HUES64 (cell line): ENCODE data around the gene MPL.

Source experiments
- H3K27ac ChIP-seq: 2 replicates; pipeline ENCODE4 v1.7.0; 2013; ENCODE audit warnings: low read depth, low read length, inconsistent platforms
- H3K27me3 ChIP-seq: 2 replicates; pipeline ENCODE4 v1.6.1; 2013; ENCODE audit warnings: mild to moderate bottlenecking, low read length; ENCODE audit not compliant: insufficient read depth
- H3K36me3 ChIP-seq: 2 replicates; pipeline ENCODE4 v1.6.1; 2013; ENCODE audit warnings: mild to moderate bottlenecking, low read length; ENCODE audit not compliant: insufficient read depth
- H3K4me1 ChIP-seq: 2 replicates; pipeline ENCODE4 v1.6.1; 2013; ENCODE audit warnings: mild to moderate bottlenecking, low read length, moderate library complexity; ENCODE audit not compliant: insufficient read depth
- H3K4me3 ChIP-seq: 2 replicates; pipeline ENCODE4 v1.5.1; 2013; ENCODE audit warnings: mild to moderate bottlenecking, low read length, moderate library complexity
- H3K9ac ChIP-seq: 2 replicates; pipeline ENCODE4 v1.6.1; 2013; ENCODE audit warnings: mild to moderate bottlenecking, low read depth, low read length
- H3K9me3 ChIP-seq: 2 replicates; pipeline ENCODE4 v1.6.1; 2013; ENCODE audit warnings: low read depth, low read length; ENCODE audit not compliant: insufficient read depth
- WGBS: fragments of 150-250, 120-280 bp; methylation state at CpG from one replicate; pipeline ENCODE4 v1.1.7; 2013; ENCODE audit warnings: missing lambda C conversion rate; 5-methylcytosine and 5-hydroxymethylcytosine counted together

MPL gene

GRCh38 chr1:43348809-43349593 lies 11.4 kb downstream of the MPL start:
- H3K4me3 ChIP-seq, result peak overlapping the region; percentile 61
- H3K27ac ChIP-seq, result peak overlapping the region; percentile 96
- peaks cover 17% of the 10 kb centered on the region for H3K4me1 ChIP-seq
- peak overlapping the region; percentile 80 for H3K9ac ChIP-seq
- 1% methylated on average over 72 of the region's 72 CpGs for WGBS
- H3K27me3 ChIP-seq, result peaks cover 13% of the 10 kb centered on the region; the same call in 1 of the 2 replicates
- no peaks in the 10 kb centered on the region for H3K36me3 ChIP-seq
- no peaks in the 10 kb centered on the region for H3K9me3 ChIP-seq

GRCh38 chr1:43349594-43350306 lies 12.1 kb downstream of the MPL start:
- Histone ChIP-seq H3K4me3 (peak overlapping the region; percentile 61), H3K9ac (peak overlapping the region; percentile 80), H3K27ac (peak overlapping the region; percentile 57; the same call in 1 of the 2 replicates)

GRCh38 chr1:43350976-43351375 lies 13.4 kb downstream of the MPL start:
- no peak overlapping the region for H3K4me3 ChIP-seq
- H3K9ac ChIP-seq, result no peak overlapping the region
- peaks cover 15% of the 10 kb centered on the region for H3K4me1 ChIP-seq
- no peaks in the 10 kb centered on the region for H3K36me3 ChIP-seq
- H3K27ac ChIP-seq, result no peak overlapping the region
- H3K27me3 ChIP-seq, result peaks cover 13% of the 10 kb centered on the region; the same call in 1 of the 2 replicates
- no CpG with 5 or more reads among the region's 1 CpG for WGBS
- no peaks in the 10 kb centered on the region for H3K9me3 ChIP-seq

More at GRCh38 chr1:43349594-43350306, 12.1 kb downstream of the MPL start:
- peaks cover 13% of the 10 kb centered on the region; the same call in 1 of the 2 replicates for H3K27me3 ChIP-seq
- 22% methylated on average over 10 of the region's 11 CpGs for WGBS
- H3K4me1 ChIP-seq, result peaks cover 17% of the 10 kb centered on the region
- H3K36me3 ChIP-seq, result no peaks in the 10 kb centered on the region
- no peaks in the 10 kb centered on the region for H3K9me3 ChIP-seq

DNA sequence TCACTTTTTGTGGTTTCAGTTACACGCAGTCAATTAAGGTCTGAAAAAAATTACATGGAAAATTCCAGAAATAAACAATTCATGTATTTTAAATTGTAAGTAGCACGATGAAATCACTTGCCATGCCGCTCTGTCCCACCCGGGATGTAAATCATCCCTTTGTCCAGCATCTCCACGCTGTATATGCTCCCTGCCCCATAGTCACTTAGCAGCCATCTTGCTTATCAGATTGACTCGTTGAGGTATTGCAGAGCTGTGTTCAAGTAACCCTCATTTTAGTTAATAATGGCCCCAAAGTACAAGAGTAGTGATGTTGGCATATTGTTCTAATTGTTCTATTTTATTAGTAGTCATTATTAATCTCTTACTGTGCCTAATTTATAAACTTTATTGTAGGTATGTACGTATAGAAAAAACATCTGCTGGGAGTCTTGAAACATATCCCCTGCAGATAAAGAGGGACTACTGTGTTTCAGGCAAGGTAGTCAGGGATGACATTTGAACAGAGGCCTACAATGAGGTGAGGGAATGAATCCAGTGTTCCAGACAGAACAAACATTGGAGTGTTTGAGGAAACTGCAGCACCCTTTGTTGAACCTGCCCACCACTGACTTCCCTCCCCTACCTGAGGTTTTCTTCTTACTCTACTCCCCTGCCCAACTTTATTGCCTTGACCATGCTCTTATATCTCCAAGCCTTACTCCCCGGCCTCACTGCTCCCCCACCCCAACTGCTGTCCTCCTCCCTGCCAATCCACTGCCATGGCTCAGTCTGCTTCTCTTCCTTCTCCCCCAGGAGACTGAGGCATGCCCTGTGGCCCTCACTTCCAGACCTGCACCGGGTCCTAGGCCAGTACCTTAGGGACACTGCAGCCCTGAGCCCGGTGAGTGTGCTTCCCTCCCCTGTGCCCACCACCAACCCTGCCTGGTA lies 14.1 kb downstream of the MPL start:
- 91% methylated on average over 9 of the region's 10 CpGs for WGBS
- no peak overlapping the region for H3K9ac ChIP-seq
- no peak overlapping the region for H3K27ac ChIP-seq
- H3K27me3 ChIP-seq, result peaks cover 13% of the 10 kb centered on the region; the same call in 1 of the 2 replicates
- peaks cover 9% of the 10 kb centered on the region for H3K4me1 ChIP-seq
- H3K36me3 ChIP-seq, result no peaks in the 10 kb centered on the region
- H3K9me3 ChIP-seq, result no peaks in the 10 kb centered on the region
- no peak overlapping the region for H3K4me3 ChIP-seq

- Histone ChIP-seq H3K4me1 (peaks cover 9% of the 10 kb centered on the region), H3K9me3 (no peaks in the 10 kb centered on the region), H3K4me3 (no peak overlapping the region), H3K27ac (no peak overlapping the region), H3K36me3 (no peaks in the 10 kb centered on the region), H3K27me3 (peaks cover 10% of the 10 kb centered on the region; the same call in 1 of the 2 replicates), H3K9ac (no peak overlapping the region)
- 89% methylated on average over 2 of the region's 2 CpGs for WGBS
These were observed 14.7 kb downstream of the MPL start for GRCh38 chr1:43352351-43352705.

DNA sequence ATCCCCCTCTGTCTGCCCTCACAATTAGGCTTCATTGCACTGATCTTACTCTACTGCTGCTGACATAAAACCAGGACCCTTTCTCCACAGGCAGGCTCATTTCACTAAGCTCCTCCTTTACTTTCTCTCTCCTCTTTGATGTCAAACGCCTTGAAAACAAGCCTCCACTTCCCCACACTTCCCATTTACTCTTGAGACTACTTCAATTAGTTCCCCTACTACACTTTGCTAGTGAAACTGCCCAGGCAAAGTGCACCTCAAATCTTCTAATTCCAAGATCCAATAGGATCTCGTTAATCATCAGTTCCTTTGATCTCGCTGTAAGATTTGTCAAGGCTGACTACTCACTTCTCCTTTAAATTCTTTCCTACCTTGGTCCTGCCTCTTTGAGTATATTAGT lies 15.3 kb downstream of the MPL start:
- Histone ChIP-seq H3K9ac (no peak overlapping the region), H3K36me3 (no peaks in the 10 kb centered on the region), H3K4me1 (peaks cover 9% of the 10 kb centered on the region), H3K27me3 (peaks cover 4% of the 10 kb centered on the region; the same call in 1 of the 2 replicates), H3K27ac (no peak overlapping the region), H3K9me3 (no peaks in the 10 kb centered on the region), H3K4me3 (no peak overlapping the region)
- WGBS, result 77% methylated on average over 3 of the region's 3 CpGs

- no peak overlapping the region for H3K27ac ChIP-seq
- H3K9ac ChIP-seq, result no peak overlapping the region
- H3K36me3 ChIP-seq, result no peaks in the 10 kb centered on the region
- no peak overlapping the region for H3K4me3 ChIP-seq
- H3K9me3 ChIP-seq, result no peaks in the 10 kb centered on the region
- no peaks in the 10 kb centered on the region for H3K27me3 ChIP-seq
- WGBS, result 63% methylated on average over 2 of the region's 2 CpGs
- peaks cover 9% of the 10 kb centered on the region for H3K4me1 ChIP-seq
These were observed 16.9 kb downstream of the MPL start for GRCh38 chr1:43354471-43354870.

- no peak overlapping the region for H3K9ac ChIP-seq
- no peaks in the 10 kb centered on the region for H3K27me3 ChIP-seq
- H3K4me3 ChIP-seq, result no peak overlapping the region
- peaks cover 5% of the 10 kb centered on the region for H3K36me3 ChIP-seq
- H3K27ac ChIP-seq, result no peak overlapping the region
- no peaks in the 10 kb centered on the region for H3K9me3 ChIP-seq
- peaks cover 8% of the 10 kb centered on the region for H3K4me1 ChIP-seq
- WGBS, result 83% methylated on average over 2 of the region's 2 CpGs
These were observed 17.3 kb downstream of the MPL start for GRCh38 chr1:43354936-43355335.

GRCh38 chr1:43357251-43357650 lies 19.6 kb downstream of the MPL start:
- Histone ChIP-seq H3K9me3 (no peaks in the 10 kb centered on the region), H3K27ac (no peak overlapping the region), H3K4me1 (peaks cover 9% of the 10 kb centered on the region; the same call in 1 of the 2 replicates), H3K9ac (no peak overlapping the region), H3K4me3 (no peak overlapping the region), H3K27me3 (no peaks in the 10 kb centered on the region), H3K36me3 (peaks cover 28% of the 10 kb centered on the region)
- WGBS, result 93% methylated on average over 4 of the region's 4 CpGs

DNA sequence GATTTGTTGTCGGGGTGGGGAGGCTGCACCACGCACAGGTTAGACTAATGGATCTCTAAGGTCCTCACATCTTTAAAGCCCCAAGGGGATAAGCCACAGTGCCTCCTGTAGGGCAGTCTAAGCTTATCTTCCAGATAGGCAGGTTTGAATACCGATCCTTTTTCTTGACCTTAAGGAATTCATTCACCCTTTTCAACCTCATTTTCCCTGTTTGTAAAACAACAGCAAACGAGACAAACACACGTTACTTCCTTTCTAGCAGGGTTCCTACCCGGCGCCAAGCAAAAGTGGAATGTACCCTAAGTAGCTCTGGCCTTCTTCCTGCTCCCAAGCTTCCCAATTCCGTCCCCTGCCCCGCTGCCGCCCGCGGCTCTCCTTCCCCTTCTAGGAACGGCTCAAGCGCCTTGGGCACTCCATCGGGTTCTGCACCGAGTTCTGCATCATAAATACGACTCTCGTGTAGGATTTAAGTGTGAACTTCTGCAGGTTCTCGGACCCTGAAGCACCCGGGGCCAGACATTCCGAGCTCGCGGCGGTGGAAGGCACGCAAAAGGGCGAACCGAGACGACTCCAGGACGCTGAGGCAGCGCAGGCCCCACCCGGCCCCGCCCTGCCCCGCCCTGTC lies 20.6 kb downstream of the MPL start:
- under 1% methylated on average over 33 of the region's 33 CpGs for WGBS
- H3K27me3 ChIP-seq, result no peaks in the 10 kb centered on the region
- H3K4me1 ChIP-seq, result peaks cover 9% of the 10 kb centered on the region; the same call in 1 of the 2 replicates
- no peaks in the 10 kb centered on the region for H3K9me3 ChIP-seq
- peak overlapping the region; percentile 94 for H3K27ac ChIP-seq
- H3K36me3 ChIP-seq, result peaks cover 36% of the 10 kb centered on the region
- peak overlapping the region; percentile 91 for H3K4me3 ChIP-seq
- H3K9ac ChIP-seq, result peak overlapping the region; percentile 96
